Astrocyte of the spinal cord (primary cell): Measurements from ENCODE around the gene ZNF580.

Experiments used
- DNase-seq: peaks from one replicate; pipeline ENCODE4 v3.0.0; 2011; ENCODE audit warnings: low read depth, low spot score
- H3K4me3 ChIP-seq: 2 replicates; pipeline ENCODE4 v1.5.1; 2011; ENCODE audit warnings: low read depth, mild to moderate bottlenecking, low read length, moderate library complexity
- CTCF ChIP-seq: IDR thresholded peaks from 2 replicates; pipeline ENCODE4 v1.5.1; 2012; ENCODE audit warnings: low read depth, mild to moderate bottlenecking, low read length, inconsistent platforms
- in situ Hi-C: cut with HindIII; loops from 2 replicates; pipeline ENCODE4 v1.10.0; 2017; ENCODE audit warnings: low sequenced_read_pairs

Gene ZNF580

DNA sequence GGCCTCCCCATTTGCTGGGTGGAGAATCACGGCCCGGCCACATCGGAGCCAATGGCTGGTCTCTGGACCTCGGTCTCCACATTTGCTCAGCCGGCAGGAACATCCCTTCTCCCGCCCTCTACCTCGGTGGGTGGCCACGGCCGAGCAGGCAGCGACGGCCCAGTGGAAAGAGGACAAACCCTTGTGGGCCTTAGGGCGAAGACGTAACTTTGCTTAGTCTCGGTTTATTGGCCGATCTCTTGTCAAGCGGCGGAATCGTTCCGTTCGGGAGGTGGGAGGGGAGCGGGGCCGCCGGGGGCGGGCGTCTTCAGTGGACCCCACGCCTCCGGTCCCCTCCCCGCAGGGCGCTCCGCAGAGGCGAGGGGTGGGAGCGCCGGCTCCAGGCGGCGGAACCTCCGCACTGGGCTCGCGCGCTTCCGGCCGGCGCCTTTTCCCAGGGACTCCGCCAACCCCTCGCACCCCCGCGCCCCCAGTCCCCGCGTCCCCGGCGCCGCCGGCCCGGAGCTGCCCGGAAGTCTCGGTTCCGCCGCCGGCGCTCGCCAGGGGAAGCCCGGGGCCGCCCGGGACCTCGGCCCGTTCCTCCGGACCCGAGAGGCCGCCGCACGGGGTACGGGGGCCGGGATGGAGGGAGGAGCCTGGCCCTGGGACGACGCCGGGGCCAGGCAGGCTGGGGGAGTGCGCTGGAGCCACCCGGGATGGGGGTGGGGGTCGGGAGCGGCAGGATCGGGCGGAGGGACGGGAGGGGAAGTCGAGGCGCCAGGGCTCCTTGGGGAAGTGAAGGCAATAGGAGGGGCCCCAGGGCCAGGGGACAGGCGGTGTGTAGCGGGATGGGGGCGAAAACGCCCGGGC lies at the start of gene ZNF580:
ZNF580 (plus strand) TSS at position 426 of the 849 bp plus-strand sequence. CDS start 1,507 bp downstream, outside the sequence.
- in situ Hi-C loops: no loop called here
- peak; percentile 88 for DNase-seq

GRCh38 chr19:55591555-55591954 lies 49.2 kb upstream of the ZNF580 start:
- no peak overlapping the region for H3K4me3 ChIP-seq
- in situ Hi-C loops: no loop called here
- DNase-seq: no peak
- TF ChIP-seq CTCF: no peak

More for the DNA sequence above, at the start of gene ZNF580:
- peak within 1 kb of the TSS; percentile 84 for H3K4me3 ChIP-seq
- TF ChIP-seq CTCF: no peak

GRCh38 chr19:55592391-55593090 lies 48.3 kb upstream of the ZNF580 start:
- H3K4me3 ChIP-seq: no peak overlapping the region
- TF ChIP-seq CTCF: no peak
- in situ Hi-C loops: no loop called here
- no peak for DNase-seq

GRCh38 chr19:55593096-55593772 lies 47.6 kb upstream of the ZNF580 start:
- DNase-seq: no peak
- TF ChIP-seq CTCF: no peak
- H3K4me3 ChIP-seq: no peak overlapping the region
- in situ Hi-C loops: no loop called here

DNA sequence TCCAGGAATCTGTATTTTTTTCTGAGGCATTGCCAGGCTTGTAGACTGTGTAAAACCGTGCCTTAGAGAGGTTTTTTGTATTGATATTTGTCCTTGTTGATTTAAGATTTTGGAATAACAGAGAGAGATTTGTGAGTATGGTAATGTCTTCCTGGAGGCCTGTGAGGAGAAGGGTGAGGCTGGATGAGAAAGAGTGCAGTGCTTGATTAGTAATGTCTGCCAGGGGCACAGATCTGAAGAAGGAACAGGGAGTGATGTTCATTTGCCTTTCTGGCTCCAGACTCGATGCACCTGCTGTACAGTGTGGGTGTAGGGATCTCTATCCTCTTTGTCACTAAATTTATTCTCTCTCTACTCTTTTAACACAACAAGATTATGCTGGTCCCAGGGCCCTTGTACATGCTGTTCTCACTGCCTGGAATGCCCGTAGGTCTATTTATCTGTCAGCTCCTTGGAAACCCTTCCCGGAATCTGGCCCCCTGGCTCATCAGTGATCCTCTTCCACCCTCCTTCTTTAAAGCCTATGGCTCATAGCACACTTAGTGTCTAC lies 45.7 kb upstream of the ZNF580 start:
- DNase-seq: no peak

More for the DNA sequence above, 45.7 kb upstream of the ZNF580 start:
- no peak for TF ChIP-seq CTCF
- in situ Hi-C loops: no loop called here
- no peak overlapping the region for H3K4me3 ChIP-seq
